WTC11 (cell line): ENCODE measurements around the gene WDR3. TPM values are rescaled to one million over a fixed set of nuclear protein-coding genes. Genes with fewer than 3 reads are reported as not detected.

ENCODE experiments used
- ATAC-seq: fragments of 200-7000 bp; cut with Tn5 transposase; 2 replicates; pipeline ENCODE4 v1.10.0; 2021; ENCODE audit warnings: mild to moderate bottlenecking, moderate library complexity
- CTCF ChIA-PET: fragments of 300-600 bp; sonication (Branson Sonifier 250); formaldehyde crosslinking; loops from one replicate; lab custom pipeline; 2021; ENCODE audit warnings: antibody characterized with exemption; lab: Charles Lee
- POLR2A ChIA-PET: fragments of 350-600 bp; sonication (Branson Sonifier 250); formaldehyde crosslinking; loops from one replicate; lab custom pipeline; 2021; ENCODE audit warnings: antibody characterized with exemption; lab: Charles Lee
- DNase-seq: peaks from one replicate; pipeline ENCODE4 v3.0.0; 2021; ENCODE audit warnings: low spot score
- H3K27ac Mint-ChIP-seq: 2 replicates; pipeline ENCODE4 v1.8.0; 2021; ENCODE audit warnings: mixed read lengths
- H3K27me3 Mint-ChIP-seq: 2 replicates; pipeline ENCODE4 v1.8.0; 2021; ENCODE audit warnings: low read depth, mild to moderate bottlenecking, moderate library complexity, mixed read lengths
- H3K36me3 Mint-ChIP-seq: 2 replicates; pipeline ENCODE4 v1.8.0; 2021; ENCODE audit warnings: mixed read lengths
- H3K4me1 Mint-ChIP-seq: 2 replicates; pipeline ENCODE4 v1.8.0; 2022; ENCODE audit warnings: mixed read lengths
- H3K4me3 Mint-ChIP-seq: 2 replicates; pipeline ENCODE4 v1.8.0; 2021; ENCODE audit warnings: mild to moderate bottlenecking, moderate library complexity, mixed read lengths
- H3K9me3 Mint-ChIP-seq: 2 replicates; pipeline ENCODE4 v1.8.0; 2021; ENCODE audit warnings: mixed read lengths
- ATF3 ChIP-seq: sonication (generic); formaldehyde crosslinking; conservative IDR thresholded peaks from 2 replicates; pipeline ENCODE4 v1.8.1; 2022; ENCODE audit warnings: mild to moderate bottlenecking, missing genetic modification reagents
- E2F1 ChIP-seq: sonication (generic); formaldehyde crosslinking; IDR thresholded peaks from 2 replicates; pipeline ENCODE4 v1.8.0; 2022; ENCODE audit warnings: mild to moderate bottlenecking, missing genetic modification reagents
- E2F4 ChIP-seq: sonication (generic); formaldehyde crosslinking; IDR thresholded peaks from 2 replicates; pipeline ENCODE4 v1.8.1; 2022; ENCODE audit warnings: low read depth, mild to moderate bottlenecking, moderate library complexity, missing genetic modification reagents, borderline replicate concordance
- EMX1 ChIP-seq: fragments of 250-450 bp; sonication (Bioruptor Pico); IDR thresholded peaks from 2 replicates; pipeline ENCODE4 v1.8.0; 2021; ENCODE audit warnings: mild to moderate bottlenecking
- ETV6 ChIP-seq: sonication (generic); formaldehyde crosslinking; IDR thresholded peaks from 2 replicates; pipeline ENCODE4 v1.8.1; 2022; ENCODE audit warnings: mild to moderate bottlenecking, missing genetic modification reagents
- FOXJ3 ChIP-seq: sonication (generic); formaldehyde crosslinking; IDR thresholded peaks from 2 replicates; pipeline ENCODE4 v1.9.0; 2021; ENCODE audit warnings: missing genetic modification reagents, mild to moderate bottlenecking, borderline replicate concordance
- GABPB1 ChIP-seq: sonication (generic); formaldehyde crosslinking; IDR thresholded peaks from 2 replicates; pipeline ENCODE4 v1.8.1; 2023; ENCODE audit warnings: mild to moderate bottlenecking, missing genetic modification reagents
- GTF2I ChIP-seq: fragments of 250-450 bp; sonication (Bioruptor Pico); conservative IDR thresholded peaks from 2 replicates; pipeline ENCODE4 v1.4.0; 2021; ENCODE audit warnings: mild to moderate bottlenecking
- HMGA2 ChIP-seq: fragments of 250-450 bp; sonication (Bioruptor Pico); IDR thresholded peaks from 2 replicates; pipeline ENCODE4 v1.4.0; 2021; ENCODE audit warnings: mild to moderate bottlenecking, moderate library complexity
- JUN ChIP-seq: sonication (generic); formaldehyde crosslinking; IDR thresholded peaks from 2 replicates; pipeline ENCODE4 v1.8.0; 2023; ENCODE audit warnings: mild to moderate bottlenecking, missing genetic modification reagents
- NFATC4 ChIP-seq: fragments of 250-450 bp; sonication (Bioruptor Pico); IDR thresholded peaks from 2 replicates; pipeline ENCODE4 v1.9.0; 2021; ENCODE audit warnings: mild to moderate bottlenecking
- NFE2L1 ChIP-seq: sonication (generic); formaldehyde crosslinking; IDR thresholded peaks from 2 replicates; pipeline ENCODE4 v1.8.1; 2023; ENCODE audit warnings: missing genetic modification reagents
- NR2C2 ChIP-seq: sonication (generic); formaldehyde crosslinking; IDR thresholded peaks from 2 replicates; pipeline ENCODE4 v1.8.0; 2022; ENCODE audit warnings: mild to moderate bottlenecking, missing genetic modification reagents
- TEAD1 ChIP-seq: sonication (generic); formaldehyde crosslinking; IDR thresholded peaks from 2 replicates; pipeline ENCODE4 v1.8.0; 2022; ENCODE audit warnings: mild to moderate bottlenecking, missing genetic modification reagents
- ZNF138 ChIP-seq: sonication (generic); formaldehyde crosslinking; conservative IDR thresholded peaks from 2 replicates; pipeline ENCODE4 v1.8.1; 2022; ENCODE audit warnings: mild to moderate bottlenecking, moderate library complexity, missing genetic modification reagents
- ZNF263 ChIP-seq: sonication (generic); formaldehyde crosslinking; IDR thresholded peaks from 2 replicates; pipeline ENCODE4 v1.8.1; 2022; ENCODE audit warnings: low read depth, mild to moderate bottlenecking, moderate library complexity, missing genetic modification reagents
- ZSCAN18 ChIP-seq: fragments of 250-450 bp; sonication (Bioruptor Pico); IDR thresholded peaks from 2 replicates; pipeline ENCODE4 v2.1.2; 2022; ENCODE audit warnings: mild to moderate bottlenecking, moderate library complexity
- total RNA-seq: library from RNA; stranded (reverse); gene quantifications from 3 replicates; pipeline ENCODE4 v1.2.3, GENCODE V29; 2021
- TF ChIP-seq, protein P1 (sequence below): sonication (generic); formaldehyde crosslinking; IDR thresholded peaks from 2 replicates; pipeline ENCODE4 v1.8.1; 2022; ENCODE audit warnings: mild to moderate bottlenecking, missing genetic modification reagents, moderate library complexity, borderline replicate concordance
- TF ChIP-seq, protein P2 (sequence below): sonication (generic); formaldehyde crosslinking; IDR thresholded peaks from 2 replicates; pipeline ENCODE4 v1.8.0; 2022; ENCODE audit warnings: mild to moderate bottlenecking, missing genetic modification reagents
- TF ChIP-seq, protein P3 (sequence below): sonication (generic); formaldehyde crosslinking; IDR thresholded peaks from 2 replicates; pipeline ENCODE4 v1.8.0; 2023; ENCODE audit warnings: missing genetic modification reagents, mild to moderate bottlenecking, borderline replicate concordance

The WDR3 gene
- total RNA-seq, 1 experiment from 2014 or later: 50.0 TPM

- Mint-ChIP-seq H3K9me3 (no peaks in the 10 kb centered on the region), H3K36me3 (peaks cover 33% of the 10 kb centered on the region), H3K27me3 (no peaks in the 10 kb centered on the region), H3K4me3 (no peak overlapping the region), H3K27ac (no peak overlapping the region), H3K4me1 (no peaks in the 10 kb centered on the region)
- ATAC-seq (no peak), DNase-seq (no peak)
- POLR2A ChIA-PET: no interaction called here
- CTCF ChIA-PET: interaction anchor here (0.6 kb wide), 1 partner anchor 228 kb away, joined by 5 read pairs; no protein-coding TSS in a partner anchor
- TF ChIP-seq JUN (CRISPR knock-in tag) (no peak), GTF2I (CRISPR knock-in tag) (no peak), GABPB1 (CRISPR knock-in tag) (no peak), FOXJ3 (no peak), NFATC4 (no peak), TEAD1 (CRISPR knock-in tag) (no peak), ZSCAN18 (CRISPR knock-in tag) (no peak), HMGA2 (CRISPR knock-in tag) (no peak), ZNF138 (CRISPR knock-in tag) (no peak), ETV6 (CRISPR knock-in tag) (no peak), E2F4 (CRISPR knock-in tag) (no peak), NFE2L1 (CRISPR knock-in tag) (no peak), NR2C2 (CRISPR knock-in tag) (no peak), ZNF263 (CRISPR knock-in tag) (no peak)
- TF ChIP-seq, protein P1, sequence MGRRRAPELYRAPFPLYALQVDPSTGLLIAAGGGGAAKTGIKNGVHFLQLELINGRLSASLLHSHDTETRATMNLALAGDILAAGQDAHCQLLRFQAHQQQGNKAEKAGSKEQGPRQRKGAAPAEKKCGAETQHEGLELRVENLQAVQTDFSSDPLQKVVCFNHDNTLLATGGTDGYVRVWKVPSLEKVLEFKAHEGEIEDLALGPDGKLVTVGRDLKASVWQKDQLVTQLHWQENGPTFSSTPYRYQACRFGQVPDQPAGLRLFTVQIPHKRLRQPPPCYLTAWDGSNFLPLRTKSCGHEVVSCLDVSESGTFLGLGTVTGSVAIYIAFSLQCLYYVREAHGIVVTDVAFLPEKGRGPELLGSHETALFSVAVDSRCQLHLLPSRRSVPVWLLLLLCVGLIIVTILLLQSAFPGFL (CRISPR knock-in tag): no peak
- TF ChIP-seq, protein P2, sequence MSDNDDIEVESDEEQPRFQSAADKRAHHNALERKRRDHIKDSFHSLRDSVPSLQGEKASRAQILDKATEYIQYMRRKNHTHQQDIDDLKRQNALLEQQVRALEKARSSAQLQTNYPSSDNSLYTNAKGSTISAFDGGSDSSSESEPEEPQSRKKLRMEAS (CRISPR knock-in tag): no peak
- TF ChIP-seq, protein P3, sequence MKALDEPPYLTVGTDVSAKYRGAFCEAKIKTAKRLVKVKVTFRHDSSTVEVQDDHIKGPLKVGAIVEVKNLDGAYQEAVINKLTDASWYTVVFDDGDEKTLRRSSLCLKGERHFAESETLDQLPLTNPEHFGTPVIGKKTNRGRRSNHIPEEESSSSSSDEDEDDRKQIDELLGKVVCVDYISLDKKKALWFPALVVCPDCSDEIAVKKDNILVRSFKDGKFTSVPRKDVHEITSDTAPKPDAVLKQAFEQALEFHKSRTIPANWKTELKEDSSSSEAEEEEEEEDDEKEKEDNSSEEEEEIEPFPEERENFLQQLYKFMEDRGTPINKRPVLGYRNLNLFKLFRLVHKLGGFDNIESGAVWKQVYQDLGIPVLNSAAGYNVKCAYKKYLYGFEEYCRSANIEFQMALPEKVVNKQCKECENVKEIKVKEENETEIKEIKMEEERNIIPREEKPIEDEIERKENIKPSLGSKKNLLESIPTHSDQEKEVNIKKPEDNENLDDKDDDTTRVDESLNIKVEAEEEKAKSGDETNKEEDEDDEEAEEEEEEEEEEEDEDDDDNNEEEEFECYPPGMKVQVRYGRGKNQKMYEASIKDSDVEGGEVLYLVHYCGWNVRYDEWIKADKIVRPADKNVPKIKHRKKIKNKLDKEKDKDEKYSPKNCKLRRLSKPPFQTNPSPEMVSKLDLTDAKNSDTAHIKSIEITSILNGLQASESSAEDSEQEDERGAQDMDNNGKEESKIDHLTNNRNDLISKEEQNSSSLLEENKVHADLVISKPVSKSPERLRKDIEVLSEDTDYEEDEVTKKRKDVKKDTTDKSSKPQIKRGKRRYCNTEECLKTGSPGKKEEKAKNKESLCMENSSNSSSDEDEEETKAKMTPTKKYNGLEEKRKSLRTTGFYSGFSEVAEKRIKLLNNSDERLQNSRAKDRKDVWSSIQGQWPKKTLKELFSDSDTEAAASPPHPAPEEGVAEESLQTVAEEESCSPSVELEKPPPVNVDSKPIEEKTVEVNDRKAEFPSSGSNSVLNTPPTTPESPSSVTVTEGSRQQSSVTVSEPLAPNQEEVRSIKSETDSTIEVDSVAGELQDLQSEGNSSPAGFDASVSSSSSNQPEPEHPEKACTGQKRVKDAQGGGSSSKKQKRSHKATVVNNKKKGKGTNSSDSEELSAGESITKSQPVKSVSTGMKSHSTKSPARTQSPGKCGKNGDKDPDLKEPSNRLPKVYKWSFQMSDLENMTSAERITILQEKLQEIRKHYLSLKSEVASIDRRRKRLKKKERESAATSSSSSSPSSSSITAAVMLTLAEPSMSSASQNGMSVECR (CRISPR knock-in tag): no peak
Observed at GRCh38 chr1:117905019-117905418, 24.5 kb upstream of the WDR3 start.

GRCh38 chr1:117911051-117911450, 18.5 kb upstream of the WDR3 start:
- Mint-ChIP-seq H3K27me3 (no peaks in the 10 kb centered on the region), H3K4me3 (no peak overlapping the region)

More at GRCh38 chr1:117911051-117911450, 18.5 kb upstream of the WDR3 start:
- peaks cover 26% of the 10 kb centered on the region for H3K36me3 Mint-ChIP-seq
- no peaks in the 10 kb centered on the region for H3K9me3 Mint-ChIP-seq
- ATAC-seq (no peak), DNase-seq (no peak)
- no peak overlapping the region for H3K27ac Mint-ChIP-seq
- no peaks in the 10 kb centered on the region for H3K4me1 Mint-ChIP-seq
- POLR2A ChIA-PET: no interaction called here
- no peak for TF ChIP-seq ATF3
- no peak for TF ChIP-seq EMX1
- TF ChIP-seq E2F1: no peak
- CTCF ChIA-PET: no interaction called here
